GM19452 (cell line): ENCODE measurements around the gene PLEKHM1.
A peak's percentile ranks its signal among the peaks of the same experiment; 100 is the strongest.

Experiments used
- ATAC-seq: cut with Tn5 transposase; IDR thresholded peaks from one replicate; pipeline ENCODE4 v1.9.1; 2021; ENCODE audit not compliant: unreplicated experiment

Gene PLEKHM1

DNA sequence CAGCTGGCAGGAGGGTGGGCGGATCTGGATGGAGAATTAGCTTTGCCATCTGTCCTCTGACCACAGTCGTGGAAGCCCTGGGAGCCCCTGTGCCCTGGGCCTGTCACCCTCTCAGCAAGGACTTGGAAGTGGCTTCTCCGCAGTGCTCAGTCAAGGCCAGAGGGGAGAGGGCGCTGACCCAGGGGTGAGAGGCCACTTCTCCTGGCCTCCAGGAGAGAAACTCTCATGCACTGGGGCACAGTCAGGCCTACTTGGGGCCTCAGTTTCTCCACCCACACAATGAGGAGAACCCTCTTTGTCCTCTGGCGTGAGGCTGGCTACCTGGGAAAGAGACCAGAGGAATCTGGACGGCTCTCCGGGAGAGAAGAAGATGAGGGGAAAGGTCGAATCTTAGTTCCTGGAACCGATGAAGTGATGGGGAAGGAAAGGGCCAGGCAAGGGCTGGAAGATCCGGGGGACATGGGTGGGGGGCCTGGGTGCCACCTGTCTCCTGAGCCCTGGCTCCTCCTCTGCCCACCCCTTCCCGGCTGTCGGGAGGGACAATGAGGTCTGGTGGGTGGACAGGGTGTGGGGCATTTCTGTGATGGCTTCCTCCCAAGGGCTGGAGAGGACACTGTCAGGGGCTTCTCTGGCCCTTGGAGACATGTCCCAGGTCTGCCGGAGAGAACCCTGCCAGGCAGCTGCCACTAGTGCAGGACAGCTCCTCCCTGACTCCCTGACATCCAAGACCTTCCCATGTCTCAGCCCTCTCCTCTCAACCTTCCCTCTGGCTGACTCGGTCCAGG is 48.8 kb downstream of the PLEKHM1 start:
- ATAC-seq, result no peak

GRCh38 chr17:45440839-45441515 is 49.5 kb downstream of the PLEKHM1 start:
- ATAC-seq, result peak; percentile 64

DNA sequence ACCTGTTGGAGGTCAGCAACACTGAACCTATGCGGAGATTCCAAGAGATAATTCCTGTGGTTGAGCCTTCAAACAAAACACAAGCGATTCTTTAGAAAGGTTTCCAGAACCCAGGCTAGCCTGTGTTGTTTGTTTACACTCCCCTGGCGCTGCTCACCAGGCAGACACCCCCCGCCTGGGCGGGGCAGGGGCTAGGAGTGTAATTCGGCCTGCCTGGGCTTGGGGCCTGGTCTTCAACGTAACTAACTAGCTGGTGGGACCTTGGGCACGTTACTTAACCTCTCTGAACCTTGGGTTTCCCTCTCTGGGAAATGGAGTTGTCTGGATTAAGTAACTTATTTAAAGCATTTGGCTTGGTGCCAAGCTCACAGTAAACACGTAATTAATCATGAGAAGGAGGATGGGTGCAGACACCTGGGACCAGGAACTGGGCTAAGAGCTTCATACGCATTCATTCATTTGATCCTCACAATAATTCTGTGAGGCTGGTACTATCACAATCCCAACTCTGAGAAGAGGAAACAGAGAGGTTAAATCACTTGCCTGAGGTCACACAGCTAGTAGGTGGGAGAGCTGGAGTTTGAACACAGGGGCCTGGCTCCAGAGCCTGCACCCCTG is 50.3 kb downstream of the PLEKHM1 start:
- ATAC-seq, result no peak

GRCh38 chr17:45438931-45439610 is 51.5 kb downstream of the PLEKHM1 start:
- no peak for ATAC-seq

- no peak for ATAC-seq
Observed at GRCh38 chr17:45437465-45438283, 52.8 kb downstream of the PLEKHM1 start.

GRCh38 chr17:45436625-45437464 is 53.7 kb downstream of the PLEKHM1 start:
- ATAC-seq, result no peak

GRCh38 chr17:45436161-45436560 is 54.4 kb downstream of the PLEKHM1 start:
- no peak for ATAC-seq

GRCh38 chr17:45435481-45435880 is 55.0 kb downstream of the PLEKHM1 start:
- ATAC-seq, result no peak

- ATAC-seq, result no peak
Observed at GRCh38 chr17:45433159-45433535, 57.4 kb downstream of the PLEKHM1 start.

DNA sequence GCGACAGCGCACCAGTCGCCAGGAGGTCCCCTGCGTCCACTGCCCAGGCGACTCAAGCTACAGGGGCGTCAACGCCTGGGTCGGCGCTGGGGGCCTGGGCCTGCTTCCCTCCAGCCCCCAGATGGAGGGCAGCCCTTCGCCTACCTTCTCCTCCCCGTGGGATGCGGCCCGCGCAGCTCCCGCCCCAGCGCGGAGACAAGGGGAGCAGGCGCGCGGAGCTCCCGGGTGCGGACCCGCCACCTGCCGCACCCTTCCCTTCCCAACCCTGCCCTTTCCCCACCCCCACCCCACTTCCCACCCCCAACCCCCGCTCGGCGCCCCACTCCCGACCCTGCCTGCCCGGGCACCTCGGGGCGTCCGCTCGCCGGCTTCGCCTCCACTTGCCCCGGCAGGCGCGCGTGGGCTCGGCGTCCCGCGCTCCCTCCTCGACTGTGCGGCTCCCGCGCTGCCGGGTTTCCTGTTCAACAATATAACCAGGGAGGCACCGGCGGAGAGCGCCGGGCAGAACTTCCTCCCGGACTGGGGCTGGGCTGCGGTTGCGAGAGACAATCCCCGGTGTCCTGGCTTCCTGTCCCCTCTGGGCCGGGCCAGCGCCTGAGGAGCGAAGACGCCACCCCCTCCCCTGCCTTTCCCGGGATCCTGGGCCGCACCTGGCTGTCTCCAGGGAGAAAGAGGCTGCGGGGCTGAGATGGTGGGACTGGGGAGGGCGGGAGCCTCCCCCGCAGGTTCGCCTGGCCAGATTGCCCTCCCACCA is 57.9 kb downstream of the PLEKHM1 start, which contains the start of gene ARHGAP27:
ARHGAP27 (minus strand) TSS at position 466 of the 754 bp plus-strand sequence. CDS start 2,591 bp downstream, outside the sequence.
- no peak for ATAC-seq

- ATAC-seq, result peak; percentile 47
Observed at GRCh38 chr17:45431531-45432404, 58.8 kb downstream of the PLEKHM1 start.

DNA sequence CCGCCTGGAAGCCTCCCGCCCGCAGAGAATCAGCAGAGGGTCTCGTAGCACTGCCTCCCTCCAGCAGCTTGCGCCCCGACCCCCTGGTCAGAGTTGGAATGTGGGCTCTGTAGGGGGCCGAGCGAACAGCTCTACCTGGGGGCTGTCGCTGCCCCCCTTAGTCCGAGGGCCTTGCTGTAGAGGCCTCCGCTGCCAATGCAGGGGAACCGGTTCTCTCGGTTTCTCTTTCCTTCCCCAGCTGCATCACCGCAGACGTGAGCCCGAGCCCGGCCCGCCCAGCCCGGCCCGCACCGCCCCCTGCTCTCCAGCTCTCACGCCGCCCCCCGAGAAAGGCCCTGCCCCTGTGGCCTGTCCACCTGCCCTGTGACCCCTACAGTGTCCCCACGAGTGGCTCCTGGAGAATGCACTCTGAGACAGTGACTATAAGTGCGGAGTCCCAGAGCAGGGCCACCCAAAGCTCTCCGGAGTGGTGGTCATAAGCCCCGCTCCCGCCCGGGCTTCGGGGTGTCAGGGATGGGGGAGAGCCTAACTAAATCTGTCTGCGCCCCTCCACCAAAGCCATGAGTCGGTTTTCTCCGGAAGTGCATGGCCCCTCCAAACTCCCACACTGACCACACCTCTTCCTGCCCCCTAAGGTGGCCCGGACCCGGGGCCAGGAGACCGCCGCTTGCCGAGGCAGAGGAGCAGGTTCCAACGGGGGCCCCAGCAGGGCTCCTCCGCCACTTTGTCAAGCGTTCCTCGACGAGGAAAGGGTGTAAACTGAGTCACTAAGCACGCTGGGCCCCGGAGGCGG is 59.6 kb downstream of the PLEKHM1 start:
- peak; percentile 11 for ATAC-seq

GRCh38 chr17:45430006-45430737 is 60.3 kb downstream of the PLEKHM1 start:
- no peak for ATAC-seq

GRCh38 chr17:45429339-45430005 is 61.0 kb downstream of the PLEKHM1 start:
- ATAC-seq, result no peak

GRCh38 chr17:45428931-45429338 is 61.6 kb downstream of the PLEKHM1 start:
- no peak for ATAC-seq
